GM23248 (cell line): ENCODE results near the gene ADAMTSL3. TPM values are rescaled to one million over a fixed set of nuclear protein-coding genes. Genes with fewer than 3 reads are reported as not detected.
"Not testable (repeated sequence)": the region's sequence is repeated elsewhere in the genome, so short reads cannot be mapped to it uniquely, and the experiment has no call there.

Source experiments
- DNase-seq: peaks from one replicate; pipeline ENCODE4 v3.0.0-alpha.2; 2015
- H2AFZ ChIP-seq: fragments of 200-600 bp; sonication (generic); 2 replicates; pipeline ENCODE4 v1.6.1; 2016; ENCODE audit warnings: antibody characterized with exemption
- H3F3A ChIP-seq: fragments of 200-600 bp; sonication (generic); 2 replicates; pipeline ENCODE4 v1.6.1; 2016; ENCODE audit warnings: mild to moderate bottlenecking, antibody characterized with exemption, mixed run types; ENCODE audit not compliant: insufficient read depth
- H3K27ac ChIP-seq: fragments of 200-600 bp; sonication (generic); 2 replicates; pipeline ENCODE4 v1.5.1; 2016; ENCODE audit warnings: mild to moderate bottlenecking
- H3K27me3 ChIP-seq: fragments of 200-600 bp; sonication (generic); replicated peaks from 2 replicates; pipeline ENCODE4 v1.6.1; 2016; ENCODE audit warnings: mild to moderate bottlenecking; ENCODE audit not compliant: insufficient read depth
- H3K36me3 ChIP-seq: fragments of 200-600 bp; sonication (generic); 2 replicates; pipeline ENCODE4 v1.6.1; 2016; ENCODE audit warnings: low read depth, mild to moderate bottlenecking
- H3K4me1 ChIP-seq: fragments of 200-600 bp; sonication (generic); 2 replicates; pipeline ENCODE4 v1.6.1; 2016; ENCODE audit warnings: mild to moderate bottlenecking; ENCODE audit not compliant: insufficient read depth
- H3K4me2 ChIP-seq: fragments of 200-600 bp; sonication (generic); one replicate; pipeline ENCODE4 v1.6.1; 2016; ENCODE audit warnings: mild to moderate bottlenecking; ENCODE audit not compliant: unreplicated experiment
- H3K4me3 ChIP-seq: fragments of 200-600 bp; sonication (generic); 2 replicates; pipeline ENCODE4 v1.5.1; 2016; ENCODE audit warnings: mild to moderate bottlenecking
- H3K79me2 ChIP-seq: fragments of 200-600 bp; sonication (generic); 2 replicates; pipeline ENCODE4 v1.6.1; 2016; ENCODE audit warnings: mild to moderate bottlenecking; ENCODE audit not compliant: insufficient read depth
- H3K9ac ChIP-seq: fragments of 200-600 bp; sonication (generic); 2 replicates; pipeline ENCODE4 v1.6.1; 2016; ENCODE audit warnings: mild to moderate bottlenecking
- H3K9me2 ChIP-seq: fragments of 200-600 bp; sonication (generic); 2 replicates; pipeline ENCODE4 v1.6.1; 2016; ENCODE audit warnings: mixed run types, mild to moderate bottlenecking, moderate library complexity; ENCODE audit not compliant: insufficient read depth
- H3K9me3 ChIP-seq: fragments of 200-600 bp; sonication (generic); one replicate; pipeline ENCODE4 v1.6.1; 2017; ENCODE audit warnings: low read depth
- H4K20me1 ChIP-seq: fragments of 200-600 bp; sonication (generic); 2 replicates; pipeline ENCODE4 v1.6.0; 2016; ENCODE audit not compliant: insufficient read depth
- EZH2 ChIP-seq: fragments of 200-600 bp; sonication (generic); IDR thresholded peaks from 2 replicates; pipeline ENCODE4 v1.6.1; 2018; ENCODE audit warnings: antibody characterized with exemption, mild to moderate bottlenecking; ENCODE audit not compliant: insufficient read depth, poor library complexity, severe bottlenecking
- EZH2phosphoT487 ChIP-seq: fragments of 200-600 bp; sonication (generic); IDR thresholded peaks from 2 replicates; pipeline ENCODE4 v1.6.1; 2018; ENCODE audit warnings: antibody characterized with exemption, moderate library complexity, mild to moderate bottlenecking, low read depth; ENCODE audit not compliant: insufficient read depth
- WGBS, 2 experiments: methylation state at CpG; one replicate each; pipeline ENCODE4 v1.1.6; 2015 to 2017; ENCODE audit warnings: low lambda C conversion rate in 2 of 2, low coverage in 1 of 2; ENCODE audit errors: missing lambda C conversion rate in 2 of 2; 5-methylcytosine and 5-hydroxymethylcytosine counted together
- in situ Hi-C: fragments of 300-500 bp; cut with MboI; formaldehyde crosslinking; loops from 2 replicates; pipeline ENCODE4 v1.15.0; 2020
- polyA plus RNA-seq: library from polyadenylated mRNA; unstranded; fragments of >200 nt; fragmentation: Nextera tagmentation; extraction: Ambion mirVana; gene quantifications from 2 replicates; pipeline ENCODE4 v1.2.1, GENCODE V29; 2016
- total RNA-seq: library from RNA; depleted of rRNA; stranded (reverse); fragments of >200 nt; shearing (Covaris generic); gene quantifications from 2 replicates; pipeline ENCODE4 v1.2.3, GENCODE V29; 2014

The ADAMTSL3 gene
- total and polyA plus RNA-seq, 2 experiments from 2014 or later, result not detected

DNA sequence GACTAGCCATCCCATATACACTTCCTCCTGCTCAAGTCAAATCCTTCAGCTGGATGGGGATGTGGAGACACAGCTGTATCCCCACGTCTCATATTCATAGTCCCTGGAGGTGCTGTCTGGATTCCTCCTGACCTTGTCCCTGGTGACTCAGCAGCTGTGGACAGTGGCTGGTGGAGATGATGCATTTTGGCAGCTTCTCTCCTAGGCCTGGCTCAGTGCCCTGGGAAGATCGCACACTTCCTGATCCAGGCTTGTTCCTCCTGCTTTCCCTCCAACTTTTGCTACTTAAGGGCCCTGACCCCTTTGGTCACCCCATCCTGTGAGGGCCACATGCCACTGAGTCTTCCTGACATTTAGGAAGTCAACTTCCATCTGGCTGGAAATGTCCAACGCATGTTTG, 44.4 kb downstream of the ADAMTSL3 start:
- TF ChIP-seq EZH2, result no peak
- TF ChIP-seq EZH2phosphoT487, result no peak
- Histone ChIP-seq H3K9me2 (no peaks in the 10 kb centered on the region), H3K27ac (no peak overlapping the region), H3K4me3 (no peak overlapping the region), H2AFZ (no peak overlapping the region), H3K9me3 (no peaks in the 10 kb centered on the region), H3K4me1 (no peaks in the 10 kb centered on the region), H3K27me3 (no peaks in the 10 kb centered on the region), H4K20me1 (no peaks in the 10 kb centered on the region), H3K79me2 (no peaks in the 10 kb centered on the region), H3K4me2 (no peak overlapping the region), H3K36me3 (no peaks in the 10 kb centered on the region), H3F3A (no peaks in the 10 kb centered on the region), H3K9ac (no peak overlapping the region)
- 38 to 43% methylated on average over 3 of the region's 3 CpGs for WGBS, 2 experiments
- in situ Hi-C loops, result no loop called here
- peak; percentile 55 for DNase-seq

DNA sequence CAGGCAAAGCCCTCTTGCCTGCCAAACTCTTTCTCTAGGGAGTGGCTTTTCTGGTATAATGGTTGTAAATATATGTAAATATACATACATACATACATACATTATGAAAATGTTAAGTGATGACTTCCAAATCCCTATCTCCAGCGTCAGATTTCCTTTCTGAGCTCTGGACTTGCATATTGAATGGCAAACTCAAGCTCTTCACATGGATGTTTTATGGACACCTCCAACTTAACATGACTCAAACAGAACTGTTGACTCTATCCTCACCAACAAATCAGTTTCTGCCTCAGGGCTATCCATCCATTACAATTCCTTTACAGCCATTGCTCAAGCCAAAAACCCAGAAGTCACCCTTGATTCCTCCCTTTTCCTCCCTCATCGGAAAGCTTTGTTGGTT, 45.1 kb downstream of the ADAMTSL3 start:
- in situ Hi-C loops, result no loop called here
- Histone ChIP-seq H3K36me3 (no peaks in the 10 kb centered on the region), H3K27me3 (no peaks in the 10 kb centered on the region; the same call in 1 of the 2 replicates), H3F3A (no peaks in the 10 kb centered on the region), H3K9me3 (no peaks in the 10 kb centered on the region), H3K4me1 (no peaks in the 10 kb centered on the region), H3K9ac (no peak overlapping the region), H3K4me2 (no peak overlapping the region), H2AFZ (no peak overlapping the region), H4K20me1 (no peaks in the 10 kb centered on the region), H3K9me2 (no peaks in the 10 kb centered on the region), H3K4me3 (no peak overlapping the region), H3K79me2 (no peaks in the 10 kb centered on the region), H3K27ac (no peak overlapping the region)
- 25 to 31% methylated on average over 2 of the region's 2 CpGs for WGBS, 2 experiments
- TF ChIP-seq EZH2 (no peak), EZH2phosphoT487 (no peak)
- DNase-seq, result no peak

DNA sequence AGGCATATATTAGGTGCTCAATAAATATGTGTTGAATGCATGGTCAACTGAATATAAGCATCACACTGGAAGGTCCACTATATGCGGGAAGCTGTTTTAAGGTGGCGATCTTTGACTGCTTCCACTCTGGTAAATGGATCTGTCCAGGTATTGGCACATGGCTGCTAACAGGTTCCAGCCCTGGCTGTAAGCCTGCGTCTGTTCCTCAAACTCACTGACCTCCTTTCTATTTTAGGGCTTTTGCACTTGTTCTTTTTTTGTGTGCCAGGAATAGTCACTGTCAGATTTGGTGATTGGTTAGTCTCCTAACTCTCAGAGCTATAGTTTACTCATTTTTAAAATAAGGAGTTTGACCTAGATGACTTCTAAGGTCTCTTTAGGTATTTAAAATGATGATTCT, 46.2 kb downstream of the ADAMTSL3 start:
- no peaks in the 10 kb centered on the region; the same call in 1 of the 2 replicates for H3K27me3 ChIP-seq
- no peaks in the 10 kb centered on the region for H3F3A ChIP-seq
- no peak overlapping the region for H3K4me3 ChIP-seq
- no peaks in the 10 kb centered on the region for H4K20me1 ChIP-seq
- no peak overlapping the region for H3K27ac ChIP-seq
- H3K36me3 ChIP-seq, result no peaks in the 10 kb centered on the region
- H3K79me2 ChIP-seq, result no peaks in the 10 kb centered on the region
- no peak overlapping the region for H3K4me2 ChIP-seq
- 65 to 70% methylated on average over 3 of the region's 3 CpGs for WGBS, 2 experiments
- H3K9me3 ChIP-seq, result no peaks in the 10 kb centered on the region
- in situ Hi-C loops, result no loop called here
- no peaks in the 10 kb centered on the region for H3K9me2 ChIP-seq
- H3K9ac ChIP-seq, result no peak overlapping the region
- H3K4me1 ChIP-seq, result no peaks in the 10 kb centered on the region
- no peak for DNase-seq
- no peak for TF ChIP-seq EZH2phosphoT487
- no peak for TF ChIP-seq EZH2
- no peak overlapping the region for H2AFZ ChIP-seq

DNA sequence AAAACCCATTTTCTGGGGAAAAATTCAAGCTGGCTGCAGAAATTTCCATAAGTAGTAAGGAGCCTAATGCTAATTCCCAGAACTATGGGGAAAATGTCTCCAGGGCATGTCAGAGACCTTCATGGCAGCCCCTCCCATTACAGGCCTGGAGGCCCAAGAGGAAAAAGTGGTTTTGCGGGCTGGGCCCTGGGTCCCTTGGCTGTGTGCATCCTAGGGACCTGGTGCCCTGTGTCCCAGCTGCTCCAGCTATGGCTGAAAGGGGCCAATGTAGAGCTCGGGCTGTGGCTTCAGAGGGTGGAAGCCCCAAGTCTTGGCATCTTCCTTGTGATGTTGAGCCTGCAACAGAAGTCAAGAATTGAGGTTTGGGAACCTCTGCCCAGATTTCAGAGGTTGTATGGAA, 48.4 kb downstream of the ADAMTSL3 start:
- in situ Hi-C loops, result not testable (repeated sequence)

DNA sequence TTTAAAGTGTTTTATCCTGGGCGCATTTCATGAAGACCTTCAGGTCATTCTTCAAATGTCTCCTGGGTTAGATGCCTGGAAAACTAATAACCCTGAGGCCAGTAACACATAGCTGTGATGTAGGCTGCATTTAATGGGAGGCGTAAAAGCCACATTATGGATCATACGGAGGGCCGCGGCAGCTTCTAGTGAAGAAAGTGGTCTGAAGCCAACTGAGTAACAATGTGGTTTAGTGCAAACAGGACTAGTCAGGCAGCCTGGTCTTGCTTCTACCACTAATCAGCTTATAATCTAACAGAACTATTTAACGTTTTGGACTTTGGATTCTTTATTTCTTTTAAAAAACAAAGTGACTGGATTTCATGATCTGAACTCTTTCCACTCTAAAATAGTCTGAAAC, 54.4 kb downstream of the ADAMTSL3 start:
- no peak for DNase-seq
- no peak overlapping the region for H3K4me2 ChIP-seq
- no peaks in the 10 kb centered on the region; the same call in 1 of the 2 replicates for H3K27me3 ChIP-seq
- H2AFZ ChIP-seq, result no peak overlapping the region
- H3K4me1 ChIP-seq, result no peaks in the 10 kb centered on the region
- H3K9me3 ChIP-seq, result no peaks in the 10 kb centered on the region
- 79 to 81% methylated on average over 6 of the region's 6 CpGs for WGBS, 2 experiments
- no peaks in the 10 kb centered on the region for H4K20me1 ChIP-seq
- no peak overlapping the region for H3K4me3 ChIP-seq
- H3K27ac ChIP-seq, result no peak overlapping the region
- H3F3A ChIP-seq, result no peaks in the 10 kb centered on the region
- no peak overlapping the region for H3K9ac ChIP-seq
- no peaks in the 10 kb centered on the region for H3K36me3 ChIP-seq
- TF ChIP-seq EZH2 (no peak), EZH2phosphoT487 (no peak)
- no peaks in the 10 kb centered on the region for H3K9me2 ChIP-seq
- in situ Hi-C loops, result no loop called here
- no peaks in the 10 kb centered on the region for H3K79me2 ChIP-seq

More for the DNA sequence above, 48.4 kb downstream of the ADAMTSL3 start:
- H3K9ac ChIP-seq, H3K9me2 ChIP-seq, H3K79me2 ChIP-seq, DNase-seq, H2AFZ ChIP-seq, H4K20me1 ChIP-seq, H3F3A ChIP-seq, H3K27me3 ChIP-seq, H3K4me2 ChIP-seq, H3K9me3 ChIP-seq, H3K36me3 ChIP-seq, H3K4me1 ChIP-seq, H3K4me3 ChIP-seq, H3K27ac ChIP-seq: not testable (repeated sequence)
- WGBS, 2 experiments, result 45 to 46% methylated on average over 2 of the region's 2 CpGs
